ENCODE data around the gene NCSTN. TPM values are rescaled to one million over a fixed set of nuclear protein-coding genes. Genes with fewer than 3 reads are reported as not detected.

Gene NCSTN
- total and polyA plus RNA-seq, 9 of the 15 experiments (the other 6 are each of a cell fraction or from before 2014, with no cell fraction given): 21.3 to 91.1 (median 57.9) TPM

GRCh38 chr1:160361814-160362167 is 18.6 kb downstream of the NCSTN start:
- Histone ChIP-seq H3K9ac (ENCODE audit: insufficient read depth in 1 of 2, low read depth in 2 of 2, low read length in 2 of 2) (peak overlapping the region; percentile 62 to 81; a peak in 3 of 4 replicates), H3K36me3 (ENCODE audit: control insufficient read depth, insufficient read depth, low read length) (peaks cover 35% of the 10 kb centered on the region; the same call in 2 of the 3 replicates), H2AFZ (ENCODE audit: low read depth, low read length) (no peak overlapping the region), H3K4me3 (no peak overlapping the region), H3K4me1 (replicated peaks in 1 of 2; ENCODE audit: control insufficient read depth in 2 of 2, insufficient read depth in 2 of 2, low read length in 2 of 2) (peaks cover 13 to 29% of the 10 kb centered on the region in 2 experiments), H3K9me1 (ENCODE audit: control insufficient read depth, insufficient read depth, low read length) (no peaks in the 10 kb centered on the region), H4K20me1 (replicated peaks; ENCODE audit: control insufficient read depth, insufficient read depth, low read length) (no peaks in the 10 kb centered on the region), H3K27me3 (ENCODE audit: control insufficient read depth in 2 of 2, insufficient read depth in 2 of 2, low read length in 2 of 2) (no peaks in the 10 kb centered on the region), H3K9me3 (replicated peaks; ENCODE audit: control insufficient read depth, insufficient read depth, low read depth, low read length) (no peaks in the 10 kb centered on the region), H3K79me2 (ENCODE audit: control insufficient read depth, insufficient read depth, low read length) (no peaks in the 10 kb centered on the region), H3K27ac (ENCODE audit: extremely low read depth, low read depth, low read length) (peak overlapping the region; percentile 73), H3K4me2 (ENCODE audit: insufficient read depth, low read length) (no peak overlapping the region; the same call in 1 of the 2 replicates)
- 0 out of 4 replicates have a peak, but pooled peaks of 1 of the 2 experiments have one; percentile 7 for TF ChIP-seq ETV6 (IDR thresholded peaks at IDR 0.05; ENCODE audit: borderline replicate concordance in 1 of 2, low read depth in 2 of 2, low read length in 1 of 2)
- no peak for TF ChIP-seq ETV6 (CRISPR knock-in tag; IDR thresholded peaks at IDR 0.05; ENCODE audit: borderline replicate concordance)
- no peak for TF ChIP-seq SRSF9 (IDR thresholded peaks at IDR 0.05; ENCODE audit: borderline replicate concordance, low read depth, low read length)
- TF ChIP-seq DMBX1 (CRISPR knock-in tag; IDR thresholded peaks at IDR 0.05; ENCODE audit: borderline replicate concordance): peak; percentile 15; the same call in 1 of the 2 replicates
- no peak for TF ChIP-seq MNT (conservative IDR thresholded peaks at IDR 0.05)
- peak; percentile 91; the same call in 1 of the 2 replicates for TF ChIP-seq ZNF175 (CRISPR knock-in tag; IDR thresholded peaks at IDR 0.05; ENCODE audit: low read depth)
- TF ChIP-seq MECOM (CRISPR knock-in tag; IDR thresholded peaks at IDR 0.05): 0 out of 2 replicates have a peak, but pooled peaks have one; percentile 10
- TF ChIP-seq PTTG1 (tag; IDR thresholded peaks at IDR 0.05; ENCODE audit: low read depth): 0 out of 2 replicates have a peak, but pooled peaks have one; percentile 51
- TF ChIP-seq ARID4B (CRISPR knock-in tag; IDR thresholded peaks at IDR 0.05): 0 out of 2 replicates have a peak, but pooled peaks have one; percentile 5
- no peak for TF ChIP-seq NUFIP1 (IDR thresholded peaks at IDR 0.05; ENCODE audit: partially characterized antibody)
- peak; percentile 41; the same call in 1 of the 2 replicates for TF ChIP-seq HDAC8 (tag; IDR thresholded peaks at IDR 0.05)
- in situ Hi-C loops (cut with MboI) (no loop called here), intact Hi-C loops (cut with micrococcal nuclease) (loop anchor here (2.0 kb wide), 1 partner anchor 15 kb away; no protein-coding TSS in a partner anchor)
- WGBS (ENCODE audit: insufficient coverage, low coverage, missing lambda C conversion rate): 54% methylated on average over 4 of the region's 4 CpGs
- TSS peak; percentile 59 for BruUV-seq (replicated peaks)
- DNase-seq (ENCODE audit: extremely low read depth in 1 of 4, low spot score in 3 of 4): no peak
- no peak for ATAC-seq
- ChIA-PET CTCF (ENCODE audit: low intra/inter-chr PET ratio) (no interaction called here), POLR2A (interaction anchor here (0.6 to 5.8 kb wide), 8 partner anchors 10 to 375 kb away, joined by 3 to 27 read pairs (median 3); partner anchors contain the start of genes COPA and NCSTN)
- no peak for FAIRE-seq
